GM12801 (cell line): ENCODE measurements around the gene EME2.

Source experiments
- TF ChIP-seq, protein P1 (sequence below): IDR thresholded peaks from one replicate; pipeline ENCODE4 v1.5.1; 2011; ENCODE audit warnings: control low read depth; ENCODE audit not compliant: insufficient read length; ENCODE audit errors: extremely low read depth

The EME2 gene

DNA sequence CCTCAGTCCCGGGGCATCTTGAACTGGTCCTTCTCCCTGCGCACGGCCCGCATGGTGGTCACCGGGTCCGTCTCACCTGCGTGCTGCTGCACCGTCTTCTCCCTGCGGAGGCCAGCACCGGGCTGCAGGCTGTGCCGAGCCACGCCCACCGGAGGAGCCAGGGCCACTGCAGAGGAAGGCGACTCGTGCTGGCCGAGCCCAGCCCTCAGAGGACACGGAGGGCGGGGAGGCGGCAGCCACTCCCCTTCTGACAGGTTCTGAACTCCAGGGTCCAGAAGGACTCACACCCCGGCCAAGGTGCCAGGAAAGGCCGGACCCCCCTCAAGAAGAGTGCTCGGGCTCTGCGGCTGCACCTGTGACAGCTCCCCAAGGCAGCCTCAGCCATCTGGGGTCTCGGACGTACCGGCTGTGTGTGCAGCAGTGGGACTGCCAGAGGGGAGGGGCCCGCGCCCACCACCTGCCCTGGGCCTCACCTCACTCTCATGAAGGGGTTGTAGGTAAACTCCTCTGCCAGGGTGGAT, 36.7 kb downstream of the EME2 start:
- TF ChIP-seq, protein P1, sequence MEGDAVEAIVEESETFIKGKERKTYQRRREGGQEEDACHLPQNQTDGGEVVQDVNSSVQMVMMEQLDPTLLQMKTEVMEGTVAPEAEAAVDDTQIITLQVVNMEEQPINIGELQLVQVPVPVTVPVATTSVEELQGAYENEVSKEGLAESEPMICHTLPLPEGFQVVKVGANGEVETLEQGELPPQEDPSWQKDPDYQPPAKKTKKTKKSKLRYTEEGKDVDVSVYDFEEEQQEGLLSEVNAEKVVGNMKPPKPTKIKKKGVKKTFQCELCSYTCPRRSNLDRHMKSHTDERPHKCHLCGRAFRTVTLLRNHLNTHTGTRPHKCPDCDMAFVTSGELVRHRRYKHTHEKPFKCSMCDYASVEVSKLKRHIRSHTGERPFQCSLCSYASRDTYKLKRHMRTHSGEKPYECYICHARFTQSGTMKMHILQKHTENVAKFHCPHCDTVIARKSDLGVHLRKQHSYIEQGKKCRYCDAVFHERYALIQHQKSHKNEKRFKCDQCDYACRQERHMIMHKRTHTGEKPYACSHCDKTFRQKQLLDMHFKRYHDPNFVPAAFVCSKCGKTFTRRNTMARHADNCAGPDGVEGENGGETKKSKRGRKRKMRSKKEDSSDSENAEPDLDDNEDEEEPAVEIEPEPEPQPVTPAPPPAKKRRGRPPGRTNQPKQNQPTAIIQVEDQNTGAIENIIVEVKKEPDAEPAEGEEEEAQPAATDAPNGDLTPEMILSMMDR, result no peak

DNA sequence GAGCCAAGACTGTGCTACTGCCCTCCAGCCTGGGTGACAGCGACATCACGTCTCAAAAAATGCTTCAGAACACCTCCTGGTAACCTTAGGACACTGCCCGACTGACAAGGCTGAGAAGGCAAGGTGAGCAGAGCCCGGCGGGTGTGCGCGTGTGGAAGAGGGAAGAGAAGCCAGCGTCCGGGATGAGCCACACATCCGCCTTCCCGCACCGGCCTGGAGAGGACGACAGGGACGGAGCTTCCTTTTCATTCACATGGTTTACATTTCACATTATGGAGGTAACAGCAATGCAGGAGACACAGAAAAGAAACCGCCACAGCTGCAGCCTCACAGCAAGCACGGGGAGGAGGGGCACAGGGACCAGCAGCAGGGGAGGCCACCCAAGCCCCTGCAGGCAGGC, 37.5 kb downstream of the EME2 start:
- TF ChIP-seq, protein P1, result no peak

- TF ChIP-seq, protein P1, result no peak
Measured at GRCh38 chr16:1810536-1810935, 37.9 kb downstream of the EME2 start.

DNA sequence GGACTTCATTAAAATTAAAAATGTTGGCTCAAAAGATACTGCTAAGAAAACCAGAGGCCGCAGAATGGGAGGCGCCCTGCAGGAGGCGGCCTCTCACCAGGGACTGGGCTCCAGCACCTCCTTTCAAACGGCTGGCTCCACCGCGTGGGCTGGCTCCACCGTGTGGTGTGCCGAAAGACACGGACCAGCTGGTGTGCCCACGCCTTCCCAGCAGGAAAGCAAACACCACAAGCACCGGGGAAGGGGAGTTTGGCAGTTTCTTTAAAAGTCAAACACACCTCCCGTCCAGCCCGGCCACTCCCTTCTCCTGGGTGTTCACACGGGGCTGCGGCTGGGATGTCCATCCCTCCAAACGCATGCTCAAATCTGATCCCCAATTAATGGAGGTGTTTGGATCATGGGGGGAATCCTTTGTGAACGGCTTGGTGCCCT, 40.1 kb downstream of the EME2 start:
- TF ChIP-seq, protein P1, result no peak

GRCh38 chr16:1815461-1815860, 42.9 kb downstream of the EME2 start:
- TF ChIP-seq, protein P1, result no peak

GRCh38 chr16:1816396-1817275, 44.0 kb downstream of the EME2 start:
- TF ChIP-seq, protein P1, result no peak

GRCh38 chr16:1817276-1817589, 44.6 kb downstream of the EME2 start:
- TF ChIP-seq, protein P1, result no peak
